ENCODE results near the gene GLI1.
A peak's percentile ranks its signal among the peaks of the same experiment; 100 is the strongest.

Gene GLI1

GRCh38 chr12:57461917-57462250 is 2.3 kb downstream of the GLI1 start:
- no peak for DNase-seq

DNA sequence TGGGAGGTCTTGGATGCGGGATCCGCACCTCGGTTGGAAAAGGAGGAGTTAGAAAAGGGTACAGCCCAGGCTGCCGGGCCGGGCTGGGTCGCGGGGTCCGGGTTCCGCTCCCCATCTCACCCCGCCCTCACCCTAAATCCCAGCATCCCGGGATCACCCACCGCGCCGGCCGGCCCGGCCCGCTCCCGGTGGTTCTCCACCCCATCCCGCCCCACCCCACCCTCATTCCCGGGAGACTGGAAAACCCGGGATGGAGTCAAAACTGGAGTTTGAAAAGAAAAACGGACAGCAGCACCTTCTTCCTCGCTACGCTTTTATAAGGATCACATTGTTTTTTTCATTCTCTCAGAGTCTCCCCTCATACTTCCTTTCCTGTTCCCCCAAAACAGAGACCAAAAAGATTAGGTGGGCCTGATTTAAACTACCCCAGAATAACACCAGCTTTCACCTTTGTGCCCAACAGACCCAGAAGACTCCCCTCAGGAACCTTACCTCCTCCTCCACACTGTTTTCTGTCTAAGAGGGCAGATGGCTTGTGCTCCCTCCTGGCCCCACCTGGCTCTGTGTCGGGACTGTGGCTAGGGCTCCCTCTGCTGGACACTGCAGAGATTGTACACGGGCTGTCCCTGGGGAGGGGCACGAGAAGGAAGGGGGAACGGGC is 2.8 kb downstream of the GLI1 start:
- peak; percentile 74 for DNase-seq

- no peak for DNase-seq
Observed at GRCh38 chr12:57462912-57463253, 3.3 kb downstream of the GLI1 start.

- DNase-seq: no peak
Observed at GRCh38 chr12:57464569-57464968, 5.0 kb downstream of the GLI1 start.

DNA sequence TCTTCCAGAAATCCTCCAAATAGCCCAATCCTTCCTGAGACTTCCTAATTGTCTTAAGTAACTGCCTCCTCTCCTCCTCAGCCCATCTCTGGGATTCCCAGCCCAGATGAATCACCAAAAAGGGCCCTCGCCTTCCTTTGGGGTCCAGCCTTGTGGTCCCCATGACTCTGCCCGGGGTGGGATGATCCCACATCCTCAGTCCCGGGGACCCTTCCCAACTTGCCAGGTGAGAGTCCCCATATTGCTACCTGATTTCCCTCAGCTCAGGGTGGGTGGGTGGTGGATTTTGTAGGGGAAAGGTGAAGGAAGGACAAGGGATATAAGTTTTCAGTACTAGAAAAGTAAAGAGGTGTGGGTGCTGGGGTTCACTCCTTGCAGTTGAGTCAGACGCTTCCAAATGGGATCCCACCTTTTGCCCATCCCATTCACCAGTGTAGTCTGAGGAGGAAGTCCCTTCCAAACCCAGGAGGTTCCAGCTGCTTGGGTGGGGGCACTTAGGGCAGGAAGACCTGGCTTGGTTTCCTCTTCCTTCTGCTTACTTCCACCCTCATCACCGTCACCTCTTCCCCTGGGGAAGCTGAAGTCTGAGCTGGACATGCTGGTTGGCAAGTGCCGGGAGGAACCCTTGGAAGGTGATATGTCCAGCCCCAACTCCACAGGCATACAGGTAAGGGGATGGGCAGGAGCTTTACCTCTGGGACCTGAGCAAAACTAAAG is 5.6 kb downstream of the GLI1 start:
- DNase-seq: no peak

DNA sequence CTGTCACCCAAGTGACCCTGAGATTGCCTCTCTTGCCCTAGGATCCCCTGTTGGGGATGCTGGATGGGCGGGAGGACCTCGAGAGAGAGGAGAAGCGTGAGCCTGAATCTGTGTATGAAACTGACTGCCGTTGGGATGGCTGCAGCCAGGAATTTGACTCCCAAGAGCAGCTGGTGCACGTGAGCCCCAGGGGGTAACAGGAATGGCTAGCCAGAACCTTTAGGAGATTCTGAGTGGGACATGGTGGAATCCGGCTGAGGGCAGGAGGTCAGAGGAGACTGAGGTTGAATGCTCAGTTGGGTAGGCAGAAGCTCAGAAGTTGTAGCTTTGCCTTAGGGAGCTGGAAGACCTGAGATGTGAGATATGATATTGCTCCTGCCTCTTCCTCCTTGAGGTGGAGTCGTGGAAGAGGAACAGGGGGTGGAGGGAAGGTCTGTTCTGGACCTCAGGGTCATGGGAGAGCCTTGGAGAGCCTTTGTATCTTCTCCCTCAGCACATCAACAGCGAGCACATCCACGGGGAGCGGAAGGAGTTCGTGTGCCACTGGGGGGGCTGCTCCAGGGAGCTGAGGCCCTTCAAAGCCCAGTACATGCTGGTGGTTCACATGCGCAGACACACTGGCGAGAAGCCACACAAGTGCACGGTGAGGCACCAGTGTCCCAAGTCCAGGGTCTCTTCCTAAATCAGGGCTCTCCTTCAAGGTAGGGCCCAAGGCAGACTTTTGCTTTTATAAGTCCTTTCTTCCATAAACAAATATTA is 6.3 kb downstream of the GLI1 start:
- DNase-seq: no peak

GRCh38 chr12:57467212-57467874 is 7.8 kb downstream of the GLI1 start:
- DNase-seq: no peak

DNA sequence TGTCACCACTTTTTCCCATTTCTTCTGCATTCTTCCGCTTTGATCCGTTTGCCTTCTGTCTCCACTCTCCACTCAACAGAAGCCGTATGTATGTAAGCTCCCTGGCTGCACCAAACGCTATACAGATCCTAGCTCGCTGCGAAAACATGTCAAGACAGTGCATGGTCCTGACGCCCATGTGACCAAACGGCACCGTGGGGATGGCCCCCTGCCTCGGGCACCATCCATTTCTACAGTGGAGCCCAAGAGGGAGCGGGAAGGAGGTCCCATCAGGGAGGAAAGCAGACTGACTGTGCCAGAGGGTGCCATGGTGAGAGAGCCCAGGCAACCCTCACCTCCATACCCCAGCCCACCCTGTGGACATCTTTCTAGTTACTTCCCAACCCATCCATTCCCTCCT is 8.3 kb downstream of the GLI1 start:
- no peak for DNase-seq

- no peak for DNase-seq
Observed at GRCh38 chr12:57469296-57470164, 9.9 kb downstream of the GLI1 start.

DNA sequence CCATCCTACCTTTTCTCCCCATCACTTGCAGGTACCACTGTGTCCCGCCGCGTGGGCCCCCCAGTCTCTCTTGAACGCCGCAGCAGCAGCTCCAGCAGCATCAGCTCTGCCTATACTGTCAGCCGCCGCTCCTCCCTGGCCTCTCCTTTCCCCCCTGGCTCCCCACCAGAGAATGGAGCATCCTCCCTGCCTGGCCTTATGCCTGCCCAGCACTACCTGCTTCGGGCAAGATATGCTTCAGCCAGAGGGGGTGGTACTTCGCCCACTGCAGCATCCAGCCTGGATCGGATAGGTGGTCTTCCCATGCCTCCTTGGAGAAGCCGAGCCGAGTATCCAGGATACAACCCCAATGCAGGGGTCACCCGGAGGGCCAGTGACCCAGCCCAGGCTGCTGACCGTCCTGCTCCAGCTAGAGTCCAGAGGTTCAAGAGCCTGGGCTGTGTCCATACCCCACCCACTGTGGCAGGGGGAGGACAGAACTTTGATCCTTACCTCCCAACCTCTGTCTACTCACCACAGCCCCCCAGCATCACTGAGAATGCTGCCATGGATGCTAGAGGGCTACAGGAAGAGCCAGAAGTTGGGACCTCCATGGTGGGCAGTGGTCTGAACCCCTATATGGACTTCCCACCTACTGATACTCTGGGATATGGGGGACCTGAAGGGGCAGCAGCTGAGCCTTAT is 10.8 kb downstream of the GLI1 start:
- no peak for DNase-seq

DNA sequence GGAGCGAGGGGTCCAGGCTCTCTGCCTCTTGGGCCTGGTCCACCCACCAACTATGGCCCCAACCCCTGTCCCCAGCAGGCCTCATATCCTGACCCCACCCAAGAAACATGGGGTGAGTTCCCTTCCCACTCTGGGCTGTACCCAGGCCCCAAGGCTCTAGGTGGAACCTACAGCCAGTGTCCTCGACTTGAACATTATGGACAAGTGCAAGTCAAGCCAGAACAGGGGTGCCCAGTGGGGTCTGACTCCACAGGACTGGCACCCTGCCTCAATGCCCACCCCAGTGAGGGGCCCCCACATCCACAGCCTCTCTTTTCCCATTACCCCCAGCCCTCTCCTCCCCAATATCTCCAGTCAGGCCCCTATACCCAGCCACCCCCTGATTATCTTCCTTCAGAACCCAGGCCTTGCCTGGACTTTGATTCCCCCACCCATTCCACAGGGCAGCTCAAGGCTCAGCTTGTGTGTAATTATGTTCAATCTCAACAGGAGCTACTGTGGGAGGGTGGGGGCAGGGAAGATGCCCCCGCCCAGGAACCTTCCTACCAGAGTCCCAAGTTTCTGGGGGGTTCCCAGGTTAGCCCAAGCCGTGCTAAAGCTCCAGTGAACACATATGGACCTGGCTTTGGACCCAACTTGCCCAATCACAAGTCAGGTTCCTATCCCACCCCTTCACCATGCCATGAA is 11.5 kb downstream of the GLI1 start:
- no peak for DNase-seq

GRCh38 chr12:57471661-57472060 is 12.1 kb downstream of the GLI1 start:
- no peak for DNase-seq

GRCh38 chr12:57472391-57472790 is 12.8 kb downstream of the GLI1 start:
- no peak for DNase-seq

- DNase-seq: no peak
Observed at GRCh38 chr12:57473392-57473791, 13.8 kb downstream of the GLI1 start.

- no peak for DNase-seq
Observed at GRCh38 chr12:57473886-57474285, 14.3 kb downstream of the GLI1 start.

DNA sequence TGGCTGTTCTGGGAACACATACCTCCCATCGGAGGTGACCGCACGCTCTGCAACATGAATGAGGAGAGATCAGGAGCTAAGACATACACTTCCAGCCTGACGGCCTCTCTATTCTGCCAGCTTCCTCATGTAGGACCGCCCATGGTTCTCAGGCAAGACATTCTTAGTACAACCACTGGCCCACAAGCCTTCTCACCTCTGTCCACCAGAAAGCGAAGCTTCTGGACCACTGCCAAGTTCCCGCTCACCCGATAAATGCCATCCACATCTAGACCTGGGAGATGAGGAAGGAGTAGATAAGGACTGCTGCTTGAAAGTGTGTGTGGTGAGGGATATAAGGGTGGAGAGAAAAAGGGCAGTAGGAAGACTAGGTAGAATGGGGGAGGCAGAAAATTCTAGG is 14.8 kb downstream of the GLI1 start:
- DNase-seq: no peak

DNA sequence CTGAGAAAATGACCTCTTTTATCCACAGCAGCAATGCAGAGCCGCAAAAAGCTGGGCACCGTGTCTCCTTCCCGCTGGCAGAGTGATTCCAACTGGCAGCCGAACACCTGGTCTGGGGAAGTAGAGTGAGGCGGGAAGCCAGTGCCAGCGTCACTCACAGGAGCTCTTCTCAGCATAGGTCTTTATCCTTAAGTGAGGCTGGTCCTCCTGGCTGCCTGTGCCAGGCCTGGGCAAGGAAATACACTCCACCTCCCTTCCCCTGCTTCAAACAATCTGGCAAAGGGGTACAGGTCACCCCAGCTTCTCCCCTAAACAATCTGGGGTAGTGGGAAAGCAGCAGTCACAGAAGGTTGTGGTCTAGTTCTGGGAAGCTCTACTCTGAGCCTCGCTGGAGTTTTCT is 15.3 kb downstream of the GLI1 start:
- no peak for DNase-seq

- no peak for DNase-seq
Observed at GRCh38 chr12:57475271-57476161, 15.9 kb downstream of the GLI1 start.

- DNase-seq: peak; percentile 41
Observed at GRCh38 chr12:57476162-57476992, 16.8 kb downstream of the GLI1 start.

All from inflammatory macrophage treated with lipopolysaccharide for 4 hours (primary cell).